Natural killer cell (primary cell): ENCODE measurements around the gene SP140. TPM values are rescaled to one million over a fixed set of nuclear protein-coding genes. Genes with fewer than 3 reads are reported as not detected.

Experiments
- ATAC-seq, 3 donors: fragments of 150-1000 bp in 2 of 3; fragments of 200-7000 bp in 1 of 3; cut with Tn5 transposase; 1 replicate in 1 of 3; 2 replicates in 2 of 3; pipeline ENCODE4 v1.10.0; 2021; ENCODE audit warnings: mild to moderate bottlenecking in 2 of 3, moderate library complexity in 2 of 3
- DNase-seq, 2 donors: peaks; one replicate each; pipeline versions ENCODE4 v3.0.0 to v3.0.0-alpha.2; 2013 to 2021; ENCODE audit warnings: mixed read lengths in 1 of 2
- H3K27ac ChIP-seq: one replicate; pipeline ENCODE4 v1.5.1; 2013; ENCODE audit warnings: mild to moderate bottlenecking, low read length
- H3K27me3 ChIP-seq: one replicate; pipeline ENCODE4 v1.6.1; 2013; ENCODE audit warnings: low read length; ENCODE audit not compliant: control insufficient read depth, insufficient read depth
- H3K36me3 ChIP-seq: one replicate; pipeline ENCODE4 v1.6.1; 2013; ENCODE audit warnings: low read length; ENCODE audit not compliant: control insufficient read depth, insufficient read depth
- H3K4me1 ChIP-seq: one replicate; pipeline ENCODE4 v1.6.1; 2013; ENCODE audit warnings: low read length; ENCODE audit not compliant: control insufficient read depth, insufficient read depth
- H3K4me3 ChIP-seq: one replicate; pipeline ENCODE4 v1.5.1; 2013; ENCODE audit warnings: low read length
- H3K9me3 ChIP-seq: one replicate; pipeline ENCODE4 v1.6.1; 2013; ENCODE audit warnings: low read length; ENCODE audit not compliant: control insufficient read depth, insufficient read depth
- H3K27ac Mint-ChIP-seq, 2 donors: one replicate each; pipeline ENCODE4 v1.8.0; 2022; ENCODE audit warnings: mild to moderate bottlenecking in 2 of 2, mixed read lengths in 2 of 2, moderate library complexity in 1 of 2
- H3K27me3 Mint-ChIP-seq, 2 donors: one replicate each; pipeline ENCODE4 v1.8.0; 2022; ENCODE audit warnings: low read depth in 2 of 2, mixed read lengths in 2 of 2
- H3K36me3 Mint-ChIP-seq: one replicate; pipeline ENCODE4 v1.8.0; 2022; ENCODE audit warnings: mixed read lengths
- H3K4me1 Mint-ChIP-seq, 2 donors: one replicate each; pipeline ENCODE4 v1.8.0; 2022; ENCODE audit warnings: mixed read lengths in 2 of 2
- H3K4me3 Mint-ChIP-seq: one replicate; pipeline ENCODE4 v1.8.0; 2022; ENCODE audit warnings: mild to moderate bottlenecking, moderate library complexity, mixed read lengths
- H3K9me3 Mint-ChIP-seq, 2 donors: one replicate each; pipeline ENCODE4 v1.8.0; 2022; ENCODE audit warnings: mixed read lengths in 2 of 2
- CTCF ChIP-seq: fragments of 200-600 bp; IDR thresholded peaks from one replicate; pipeline ENCODE4 v1.8.0; 2022; ENCODE audit warnings: antibody characterized with exemption
- WGBS: methylation state at CpG from one replicate; pipeline ENCODE4 v1.1.7; 2013; ENCODE audit warnings: missing lambda C conversion rate; ENCODE audit not compliant: insufficient coverage; 5-methylcytosine and 5-hydroxymethylcytosine counted together
- intact Hi-C: fragments of 100-400 bp; cut with micrococcal nuclease; formaldehyde crosslinking; loops from one replicate; pipeline ENCODE4 v1.14.2; 2022
- total RNA-seq, 4 donors: library from RNA; stranded (reverse); fragments of 120-200 nt in 1 of 4; gene quantifications; one replicate each; pipeline versions ENCODE4 v1.2.3 to v1.2.4, GENCODE V29; 2013 to 2022

SP140 gene
- total RNA-seq, 3 donors from 2014 or later (not counting 1 experiment from before 2014, with no cell fraction given), result 69.1 to 89.9 (median 77.4) TPM

DNA sequence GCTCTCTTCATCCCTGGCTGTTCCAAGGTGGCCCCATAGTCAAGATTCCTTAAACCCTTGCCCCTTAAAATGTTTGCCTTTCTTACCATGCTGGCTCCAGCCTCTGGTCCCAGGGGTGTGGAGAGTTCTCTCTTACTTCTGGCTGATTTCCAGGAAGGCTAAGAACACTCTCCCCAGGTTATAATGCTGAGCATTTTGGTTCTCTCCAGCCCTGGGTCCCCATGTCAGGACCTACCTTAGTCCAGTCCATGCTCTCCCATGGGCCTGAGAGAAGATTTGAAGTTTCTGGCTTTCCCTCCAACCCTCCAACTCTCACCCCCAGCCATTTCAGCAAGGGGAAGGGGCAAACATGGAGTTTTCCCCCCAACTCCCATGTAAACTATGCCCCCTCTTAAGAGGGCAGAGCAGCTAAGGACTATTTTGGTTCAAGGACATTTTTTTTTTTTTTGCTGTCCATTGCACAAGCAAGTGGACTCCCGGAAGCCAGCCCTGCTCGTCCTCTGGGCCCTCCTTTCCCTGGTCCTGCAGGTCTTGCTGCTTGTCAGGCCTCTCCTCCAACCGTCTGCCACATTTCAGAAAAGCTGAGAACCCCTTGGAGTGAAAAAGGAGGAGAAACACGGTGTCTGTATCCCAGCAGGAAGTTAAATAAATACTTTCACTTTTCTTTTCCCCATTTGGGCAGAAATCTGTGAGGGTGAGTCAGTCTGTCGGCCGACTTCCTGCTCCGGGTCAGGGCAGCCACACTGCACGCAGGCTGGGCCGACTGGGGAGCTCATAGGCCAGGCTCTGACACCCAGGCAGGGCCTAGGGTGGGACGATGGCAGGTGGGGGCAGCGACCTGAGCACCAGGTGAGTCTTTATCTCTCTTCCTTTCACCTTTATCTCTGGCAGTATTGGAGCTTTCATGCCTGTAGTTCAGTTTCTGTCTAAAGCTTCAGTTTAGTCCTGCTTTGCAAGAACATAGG lies 101.2 kb downstream of the SP140 start, which contains the start of gene SP140L:
SP140L (plus strand) TSS at position 741 of the 965 bp plus-strand sequence; CDS start at position 818, 77 bp downstream.
- Mint-ChIP-seq H3K27me3 (no peaks in the 10 kb centered on the region), H3K4me3 (peak within 1 kb of the TSS; percentile 98), H3K4me1 (peaks cover 73 to 74% of the 10 kb centered on the region in 2 donors), H3K9me3 (no peaks in the 10 kb centered on the region), H3K27ac (peak within 1 kb of the TSS; percentile 98 to 99), H3K36me3 (peaks cover 17% of the 10 kb centered on the region)
- 1% methylated on average over 10 of the region's 11 CpGs for WGBS
- intact Hi-C loops, result loop anchor here (5.0 kb wide), 2 partner anchors 91 to 99 kb away; partner anchors contain the start of genes SP100 and SP140
- peak within 1 kb of the TSS; percentile 97 for H3K27ac ChIP-seq
- H3K4me1 ChIP-seq, result peaks cover 34% of the 10 kb centered on the region
- H3K27me3 ChIP-seq, result no peaks in the 10 kb centered on the region
- TF ChIP-seq CTCF, result no peak
- DNase-seq (peak; percentile 72 to 88), ATAC-seq (peak; percentile 96 to 100 (median 98))
- H3K9me3 ChIP-seq, result no peaks in the 10 kb centered on the region
- H3K4me3 ChIP-seq, result peak within 1 kb of the TSS; percentile 73
- H3K36me3 ChIP-seq, result peaks cover 8% of the 10 kb centered on the region

DNA sequence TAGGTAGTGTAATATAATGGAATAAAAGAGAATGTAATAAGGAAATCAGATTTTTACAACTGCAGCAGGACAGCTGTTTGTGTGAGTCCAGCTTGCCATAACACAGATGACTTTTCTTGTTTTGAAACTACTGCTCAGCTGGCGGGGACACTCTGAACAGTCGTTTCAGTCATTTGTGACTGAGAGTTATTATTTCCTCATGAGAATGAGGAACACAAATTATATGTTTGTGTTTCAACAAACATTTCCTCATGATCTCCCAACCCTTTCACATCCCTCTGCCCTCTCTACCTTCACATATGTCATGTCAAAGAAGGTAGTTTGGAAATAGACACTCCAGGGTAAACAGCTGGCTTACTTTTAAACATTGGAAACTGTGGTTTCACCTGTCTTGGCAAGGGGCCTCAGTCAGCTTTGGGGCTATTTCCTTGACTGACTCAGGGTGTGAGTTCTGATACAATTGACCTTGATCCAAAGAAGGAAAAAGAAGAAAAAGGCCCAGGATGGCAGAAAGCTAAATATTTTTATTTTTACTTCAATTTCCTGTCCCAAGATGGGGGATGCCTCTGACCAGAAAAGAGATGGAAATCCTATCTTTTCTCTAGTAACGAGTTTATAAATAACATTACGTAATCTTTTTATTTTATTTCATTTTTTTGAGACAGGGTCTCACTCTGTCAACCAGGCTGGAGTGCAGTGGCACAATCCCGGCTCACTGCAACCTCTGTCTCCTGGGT lies 102.0 kb downstream of the SP140 start:
- intact Hi-C loops, result loop anchor here (5.0 kb wide), 2 partner anchors 90 to 100 kb away; partner anchors contain the start of genes SP100 and SP140
- peaks cover 74 to 76% of the 10 kb centered on the region in 2 donors for H3K4me1 Mint-ChIP-seq
- H3K9me3 Mint-ChIP-seq, result no peaks in the 10 kb centered on the region
- H3K9me3 ChIP-seq, result no peaks in the 10 kb centered on the region
- no peaks in the 10 kb centered on the region for H3K27me3 ChIP-seq
- DNase-seq (peak in 1 of 2 donors; percentile 28), ATAC-seq (peak; percentile 9 to 33 (median 18))
- H3K36me3 ChIP-seq, result peaks cover 10% of the 10 kb centered on the region
- H3K27ac ChIP-seq, result peak overlapping the region; percentile 97
- peak overlapping the region; percentile 73 for H3K4me3 ChIP-seq
- TF ChIP-seq CTCF, result no peak
- H3K4me1 ChIP-seq, result peaks cover 31% of the 10 kb centered on the region
- H3K27me3 Mint-ChIP-seq, result no peaks in the 10 kb centered on the region
- WGBS, result 57% methylated on average over 4 of the region's 5 CpGs
- peak overlapping the region; percentile 98 to 99 for H3K27ac Mint-ChIP-seq
- peaks cover 22% of the 10 kb centered on the region for H3K36me3 Mint-ChIP-seq
- peak overlapping the region; percentile 98 for H3K4me3 Mint-ChIP-seq

GRCh38 chr2:230328155-230328458 lies 102.6 kb downstream of the SP140 start:
- ATAC-seq (no peak), DNase-seq (no peak)
- intact Hi-C loops, result loop anchor here (5.0 kb wide), 2 partner anchors 89 to 101 kb away; partner anchors contain the start of genes SP100 and SP140
- Histone ChIP-seq H3K4me3 (peak overlapping the region; percentile 73), H3K9me3 (no peaks in the 10 kb centered on the region), H3K36me3 (peaks cover 13% of the 10 kb centered on the region), H3K4me1 (peaks cover 31% of the 10 kb centered on the region), H3K27me3 (no peaks in the 10 kb centered on the region), H3K27ac (peak overlapping the region; percentile 97)
- no peaks in the 10 kb centered on the region for H3K27me3 Mint-ChIP-seq
- no peaks in the 10 kb centered on the region for H3K9me3 Mint-ChIP-seq
- TF ChIP-seq CTCF, result no peak
- H3K36me3 Mint-ChIP-seq, result peaks cover 26% of the 10 kb centered on the region
- peak overlapping the region; percentile 98 to 99 for H3K27ac Mint-ChIP-seq
- 80% methylated on average over 1 of the region's 8 CpGs for WGBS
- H3K4me1 Mint-ChIP-seq, result peaks cover 76 to 78% of the 10 kb centered on the region in 2 donors
- peak overlapping the region; percentile 98 for H3K4me3 Mint-ChIP-seq
